IMR-90 (cell line): ENCODE results near the gene CALCOCO2. TPM values are rescaled to one million over a fixed set of nuclear protein-coding genes. Genes with fewer than 3 reads are reported as not detected.

Experiments
- ATAC-seq: fragments of 200-7000 bp; cut with Tn5 transposase; 2 replicates; pipeline ENCODE4 v1.9.1; 2020; ENCODE audit warnings: low read depth, mild to moderate bottlenecking, moderate library complexity
- BruUV-seq: library from RNA; stranded (reverse); fragments of 400-500 nt; replicated peaks from 2 replicates; lab custom pipeline; 2021; lab: Mats Ljungman, UMichigan
- CTCF ChIA-PET: fragments of 300-600 bp; formaldehyde crosslinking; extraction: SDS; loops from one replicate; lab custom pipeline; 2021; ENCODE audit warnings: antibody characterized with exemption; lab: Yijun Ruan, JAX
- POLR2A ChIA-PET: fragments of 300-600 bp; sonication (Branson Sonifier 250); formaldehyde crosslinking; loops from one replicate; lab custom pipeline; 2022; ENCODE audit warnings: antibody characterized with exemption; ENCODE audit not compliant: unreplicated experiment; lab: Charles Lee
- DNase-seq: peaks from one replicate; pipeline ENCODE4 v3.0.0; 2013
- H2AFZ ChIP-seq: replicated peaks from 2 replicates; pipeline ENCODE3; 2013; ENCODE audit warnings: low read length, mild to moderate bottlenecking; ENCODE audit not compliant: poor library complexity
- H2AK5ac ChIP-seq: 2 replicates; pipeline ENCODE4 v1.6.1; 2013; ENCODE audit warnings: low read depth, low read length, inconsistent platforms
- H2AK9ac ChIP-seq: replicated peaks from 2 replicates; pipeline ENCODE3; 2013; ENCODE audit warnings: mild to moderate bottlenecking, low read depth, low read length, moderate library complexity; ENCODE audit not compliant: poor library complexity
- H2BK120ac ChIP-seq: 2 replicates; pipeline ENCODE4 v1.6.1; 2013; ENCODE audit warnings: low read depth, low read length, inconsistent platforms
- H2BK15ac ChIP-seq: 3 replicates; pipeline ENCODE4 v1.6.1; 2013; ENCODE audit warnings: low read depth, low read length, inconsistent platforms
- H2BK20ac ChIP-seq: 2 replicates; pipeline ENCODE4 v1.6.1; 2013; ENCODE audit warnings: low read depth, mild to moderate bottlenecking, inconsistent platforms, low read length, moderate library complexity
- H2BK5ac ChIP-seq: 2 replicates; pipeline ENCODE4 v1.6.1; 2013; ENCODE audit warnings: mild to moderate bottlenecking, low read depth, low read length, inconsistent platforms; ENCODE audit not compliant: poor library complexity, severe bottlenecking
- H3K14ac ChIP-seq: replicated peaks from 2 replicates; pipeline ENCODE4 v1.6.1; 2013; ENCODE audit warnings: low read depth, low read length, inconsistent platforms
- H3K18ac ChIP-seq: 2 replicates; pipeline ENCODE4 v1.6.1; 2013; ENCODE audit warnings: low read depth, low read length, control low read depth
- H3K23ac ChIP-seq: 2 replicates; pipeline ENCODE4 v1.6.1; 2013; ENCODE audit warnings: low read depth, low read length, inconsistent platforms
- H3K27ac ChIP-seq: 2 replicates; pipeline ENCODE4 v1.5.1; 2013; ENCODE audit warnings: mild to moderate bottlenecking, control low read depth, low read length; ENCODE audit not compliant: insufficient read depth
- H3K27me3 ChIP-seq: 2 replicates; pipeline ENCODE4 v1.6.1; 2013; ENCODE audit warnings: low read length; ENCODE audit not compliant: control insufficient read depth, insufficient read depth
- H3K36me3 ChIP-seq: 2 replicates; pipeline ENCODE4 v1.6.1; 2013; ENCODE audit warnings: low read length, mixed read lengths; ENCODE audit not compliant: control insufficient read depth, insufficient read depth
- H3K4ac ChIP-seq: 2 replicates; pipeline ENCODE4 v1.6.1; 2013; ENCODE audit warnings: low read depth, low read length, inconsistent platforms
- H3K4me1 ChIP-seq: 2 replicates; pipeline ENCODE4 v1.6.1; 2013; ENCODE audit warnings: low read length, mixed read lengths; ENCODE audit not compliant: control insufficient read depth, insufficient read depth
- H3K4me2 ChIP-seq: 2 replicates; pipeline ENCODE4 v1.6.1; 2013; ENCODE audit warnings: low read depth, mild to moderate bottlenecking, control low read depth, low read length, moderate library complexity
- H3K4me3 ChIP-seq: 2 replicates; pipeline ENCODE4 v1.5.1; 2013; ENCODE audit warnings: low read depth, mild to moderate bottlenecking, control low read depth, low read length, moderate library complexity; ENCODE audit not compliant: insufficient read depth
- H3K56ac ChIP-seq: 2 replicates; pipeline ENCODE4 v1.6.1; 2013; ENCODE audit warnings: low read length, inconsistent platforms; ENCODE audit not compliant: insufficient read depth; ENCODE audit errors: extremely low read depth
- H3K79me1 ChIP-seq, 2 experiments: 2 replicates each; pipeline ENCODE4 v1.6.1; 2013; ENCODE audit warnings: low read length in 2 of 2, inconsistent platforms in 1 of 2, low read depth in 1 of 2
- H3K9ac ChIP-seq: 2 replicates; pipeline ENCODE4 v1.6.1; 2013; ENCODE audit warnings: low read depth, low read length, control low read depth
- H3K9me1 ChIP-seq: 2 replicates; pipeline ENCODE4 v1.6.1; 2013; ENCODE audit warnings: low read length, inconsistent platforms; ENCODE audit not compliant: insufficient read depth
- H3K9me3 ChIP-seq: 2 replicates; pipeline ENCODE4 v1.6.1; 2013; ENCODE audit warnings: low read length; ENCODE audit not compliant: control insufficient read depth, insufficient read depth
- H4K20me1 ChIP-seq: 2 replicates; pipeline ENCODE4 v1.6.1; 2013; ENCODE audit warnings: low read length, inconsistent platforms; ENCODE audit not compliant: insufficient read depth
- H4K5ac ChIP-seq: 2 replicates; pipeline ENCODE4 v1.6.1; 2013; ENCODE audit warnings: mild to moderate bottlenecking, low read depth, low read length, control low read depth
- H4K8ac ChIP-seq, 2 experiments: 2 replicates each; pipeline ENCODE4 v1.6.1; 2013; ENCODE audit warnings: low read depth in 2 of 2, low read length in 2 of 2, control low read depth in 1 of 2, inconsistent platforms in 1 of 2
- H4K91ac ChIP-seq: 2 replicates; pipeline ENCODE4 v1.6.1; 2013; ENCODE audit warnings: low read depth, low read length, inconsistent platforms; ENCODE audit not compliant: insufficient read depth
- CEBPB ChIP-seq: IDR thresholded peaks from 2 replicates; pipeline ENCODE4 v1.6.1; 2012; ENCODE audit warnings: low read depth, low read length, improper control_type of control experiment
- FOS ChIP-seq: fragments of 150-350 bp; IDR thresholded peaks from 2 replicates; pipeline ENCODE4 v1.6.1; 2016; ENCODE audit warnings: low read depth, low read length
- MAFK ChIP-seq: IDR thresholded peaks from 2 replicates; pipeline ENCODE4 v1.6.1; 2012; ENCODE audit warnings: low read depth, low read length, improper control_type of control experiment
- MXI1 ChIP-seq: IDR thresholded peaks from 2 replicates; pipeline ENCODE4 v1.6.1; 2012; ENCODE audit warnings: low read depth, mild to moderate bottlenecking, low read length, moderate library complexity, borderline replicate concordance
- NFE2L2 ChIP-seq: fragments of 150-350 bp; IDR thresholded peaks from 2 replicates; pipeline ENCODE4 v1.6.1; 2016; ENCODE audit warnings: low read depth, mild to moderate bottlenecking, low read length
- RAD21 ChIP-seq: IDR thresholded peaks from 2 replicates; pipeline ENCODE4 v1.6.1; 2012; ENCODE audit warnings: low read length, improper control_type of control experiment
- RFX5 ChIP-seq: IDR thresholded peaks from 2 replicates; pipeline ENCODE4 v1.8.0; 2012; ENCODE audit warnings: low read depth, mild to moderate bottlenecking, low read length, moderate library complexity
- SMC3 ChIP-seq: fragments of 150-350 bp; IDR thresholded peaks from 2 replicates; pipeline ENCODE4 v1.6.1; 2016; ENCODE audit warnings: low read depth, mild to moderate bottlenecking, antibody characterized with exemption, low read length, moderate library complexity
- WGBS, 2 experiments: methylation state at CpG; one replicate each; pipeline versions ENCODE4 v1.1.5 to v1.1.7; 2013; ENCODE audit warnings: missing lambda C conversion rate in 2 of 2; ENCODE audit not compliant: insufficient read length in 1 of 2; ENCODE audit errors: extremely low coverage in 2 of 2; 5-methylcytosine and 5-hydroxymethylcytosine counted together
- dilution Hi-C: fragments of 300-500 bp; cut with HindIII; formaldehyde crosslinking; loops from one replicate; pipeline ENCODE4 v1.14.3; 2018; ENCODE audit warnings: low sequenced_read_pairs; ENCODE audit not compliant: unreplicated experiment
- in situ Hi-C: fragments of 300-500 bp; cut with MboI; formaldehyde crosslinking; loops from 3 replicates; pipeline ENCODE4 v1.14.3; 2019; ENCODE audit warnings: low sequenced_read_pairs, inconsistent platforms, mixed read lengths
- intact Hi-C: fragments of 100-400 bp; cut with micrococcal nuclease; formaldehyde crosslinking; loops from 2 replicates; pipeline ENCODE4 v1.10.0; 2022
- polyA plus RNA-seq, 3 experiments: library from polyadenylated mRNA; depleted of rRNA; stranded (reverse); fragments of >200 nt; gene quantifications; 2 replicates each; pipeline ENCODE4 v1.2.3, GENCODE V29; 2012; ENCODE audit warnings: low replicate concordance in 1 of 3
- total RNA-seq: library from RNA; depleted of rRNA; stranded (reverse); fragments of >200 nt; gene quantifications from 2 replicates; pipeline ENCODE4 v1.2.3, GENCODE V29; 2012
- TF ChIP-seq, protein P1 (sequence below): fragments of 150-350 bp; IDR thresholded peaks from 2 replicates; pipeline ENCODE4 v1.6.1; 2016; ENCODE audit warnings: low read depth, mild to moderate bottlenecking, low read length, moderate library complexity, borderline replicate concordance
- TF ChIP-seq, protein P2 (sequence below): conservative IDR thresholded peaks from 2 replicates; pipeline ENCODE4 v1.5.1; 2012; ENCODE audit warnings: mild to moderate bottlenecking, low read depth, low read length, improper control_type of control experiment

Gene CALCOCO2
- total and polyA plus RNA-seq, 2 of the 4 experiments (the other 2 are of a cell fraction), result 35.9 to 53.4 TPM

DNA sequence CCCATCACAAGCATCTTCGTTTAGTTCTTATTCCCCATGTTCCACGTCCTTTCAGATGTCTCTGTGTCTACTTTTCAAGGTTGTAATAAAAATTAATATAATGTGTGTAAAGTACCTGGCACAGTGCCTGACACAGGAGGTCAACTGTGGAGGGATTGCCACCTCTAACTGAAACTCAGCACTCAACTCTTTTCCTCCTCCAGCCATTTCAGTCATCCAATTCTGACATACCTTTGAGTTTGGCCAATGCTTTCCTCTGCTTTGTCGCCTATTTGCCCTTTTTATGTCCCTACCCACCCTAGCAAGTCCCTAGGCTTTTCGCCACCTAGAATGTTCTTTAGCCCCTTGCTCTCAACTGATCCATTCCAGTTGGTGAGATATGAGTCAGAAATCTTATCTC is 78.9 kb downstream of the CALCOCO2 start:
- in situ Hi-C loops, result no loop called here
- POLR2A ChIA-PET, result no interaction called here

More for the DNA sequence above, 78.9 kb downstream of the CALCOCO2 start:
- Histone ChIP-seq H3K9me1 (peaks cover 23% of the 10 kb centered on the region), H3K27me3 (no peaks in the 10 kb centered on the region), H4K8ac (no peak overlapping the region), H3K4me3 (peak overlapping the region; percentile 68), H2BK15ac (no peak overlapping the region), H4K20me1 (peaks cover 52% of the 10 kb centered on the region), H3K4me1 (peaks cover 13% of the 10 kb centered on the region), H2BK5ac (peak overlapping the region; percentile 51), H3K9me3 (no peaks in the 10 kb centered on the region), H3K4ac (no peak overlapping the region), H3K9ac (peak overlapping the region; percentile 99; the same call in 1 of the 2 replicates), H3K27ac (no peak overlapping the region), H2BK120ac (no peak overlapping the region), H4K5ac (no peak overlapping the region), H3K79me1 (peaks cover 13 to 58% of the 10 kb centered on the region in 2 experiments), H3K23ac (peak overlapping the region; percentile 78), H3K4me2 (peak overlapping the region; percentile 99), H2BK20ac (no peak overlapping the region), H4K91ac (no peak overlapping the region), H2AFZ (no peak overlapping the region), H2AK9ac (no peak overlapping the region), H3K18ac (no peak overlapping the region), H3K36me3 (peaks cover 26% of the 10 kb centered on the region), H3K14ac (peak overlapping the region; percentile 51; the same call in 1 of the 2 replicates), H2AK5ac (0 out of 2 replicates have a peak overlapping the region, but pooled peaks have one; percentile 20), H3K56ac (no peak overlapping the region)
- no peak for TF ChIP-seq SMC3
- TF ChIP-seq RAD21, result no peak
- TF ChIP-seq, protein P1, sequence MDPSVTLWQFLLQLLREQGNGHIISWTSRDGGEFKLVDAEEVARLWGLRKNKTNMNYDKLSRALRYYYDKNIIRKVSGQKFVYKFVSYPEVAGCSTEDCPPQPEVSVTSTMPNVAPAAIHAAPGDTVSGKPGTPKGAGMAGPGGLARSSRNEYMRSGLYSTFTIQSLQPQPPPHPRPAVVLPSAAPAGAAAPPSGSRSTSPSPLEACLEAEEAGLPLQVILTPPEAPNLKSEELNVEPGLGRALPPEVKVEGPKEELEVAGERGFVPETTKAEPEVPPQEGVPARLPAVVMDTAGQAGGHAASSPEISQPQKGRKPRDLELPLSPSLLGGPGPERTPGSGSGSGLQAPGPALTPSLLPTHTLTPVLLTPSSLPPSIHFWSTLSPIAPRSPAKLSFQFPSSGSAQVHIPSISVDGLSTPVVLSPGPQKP, result no peak
- TF ChIP-seq NFE2L2, result no peak
- TF ChIP-seq MXI1, result no peak
- no peak for TF ChIP-seq RFX5
- TF ChIP-seq FOS, result no peak
- no peak for TF ChIP-seq MAFK
- no peak for TF ChIP-seq CEBPB
- TF ChIP-seq, protein P2, sequence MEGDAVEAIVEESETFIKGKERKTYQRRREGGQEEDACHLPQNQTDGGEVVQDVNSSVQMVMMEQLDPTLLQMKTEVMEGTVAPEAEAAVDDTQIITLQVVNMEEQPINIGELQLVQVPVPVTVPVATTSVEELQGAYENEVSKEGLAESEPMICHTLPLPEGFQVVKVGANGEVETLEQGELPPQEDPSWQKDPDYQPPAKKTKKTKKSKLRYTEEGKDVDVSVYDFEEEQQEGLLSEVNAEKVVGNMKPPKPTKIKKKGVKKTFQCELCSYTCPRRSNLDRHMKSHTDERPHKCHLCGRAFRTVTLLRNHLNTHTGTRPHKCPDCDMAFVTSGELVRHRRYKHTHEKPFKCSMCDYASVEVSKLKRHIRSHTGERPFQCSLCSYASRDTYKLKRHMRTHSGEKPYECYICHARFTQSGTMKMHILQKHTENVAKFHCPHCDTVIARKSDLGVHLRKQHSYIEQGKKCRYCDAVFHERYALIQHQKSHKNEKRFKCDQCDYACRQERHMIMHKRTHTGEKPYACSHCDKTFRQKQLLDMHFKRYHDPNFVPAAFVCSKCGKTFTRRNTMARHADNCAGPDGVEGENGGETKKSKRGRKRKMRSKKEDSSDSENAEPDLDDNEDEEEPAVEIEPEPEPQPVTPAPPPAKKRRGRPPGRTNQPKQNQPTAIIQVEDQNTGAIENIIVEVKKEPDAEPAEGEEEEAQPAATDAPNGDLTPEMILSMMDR, result no peak
- TSS peak; percentile 26 for BruUV-seq
- DNase-seq (peak; percentile 27), ATAC-seq (no peak)
- CTCF ChIA-PET, result no interaction called here
- dilution Hi-C loops (loop anchor here (25.0 kb wide), 1 partner anchor 128 kb away; no protein-coding TSS in a partner anchor), intact Hi-C loops (loop anchor here (1.0 kb wide), 1 partner anchor 123 kb away; no protein-coding TSS in a partner anchor)
- no CpG with 5 or more reads among the region's 4 CpGs for whole genome bisulfite sequencing, 2 experiments
